ENCODE measurements around the gene SBK1.

GRCh38 chr16:28289939-28290858 is 2.1 kb upstream of the SBK1 start:
- no peak for TF ChIP-seq EZH2 (IDR thresholded peaks at IDR 0.05)
- TF ChIP-seq REST (IDR thresholded peaks at IDR 0.05; ENCODE audit: low read depth) = no peak
- TF ChIP-seq SIN3A (IDR thresholded peaks at IDR 0.05; ENCODE audit: low read depth) = no peak
- no peak for TF ChIP-seq TCF7L2 (IDR thresholded peaks at IDR 0.05; ENCODE audit: borderline replicate concordance, extremely low read depth, insufficient read depth, insufficient read length)
- no peak for TF ChIP-seq POLR2A (IDR thresholded peaks at IDR 0.05; ENCODE audit: borderline replicate concordance, extremely low read depth, insufficient read depth, insufficient read length)
- no peak for TF ChIP-seq YY1 (IDR thresholded peaks at IDR 0.05; ENCODE audit: extremely low read depth, insufficient replicate concordance, low read depth, low read length)
- no peak for TF ChIP-seq CTCF (IDR thresholded peaks at IDR 0.05 in 2 of 3, conservative IDR thresholded peaks at IDR 0.05 in 1 of 3; ENCODE audit: borderline replicate concordance in 1 of 3, insufficient read depth in 1 of 3, low read depth in 2 of 3, low read length in 2 of 3)
- no peak for TF ChIP-seq POLR2AphosphoS5 (IDR thresholded peaks at IDR 0.05; ENCODE audit: low read depth, low read length)
- TF ChIP-seq ELF1 (IDR thresholded peaks at IDR 0.05; ENCODE audit: borderline replicate concordance, low read depth) = no peak
- TF ChIP-seq EZH2phosphoT487 (IDR thresholded peaks at IDR 0.05; ENCODE audit: borderline replicate concordance) = no peak
- no peak for TF ChIP-seq ZNF274 (IDR thresholded peaks at IDR 0.05; ENCODE audit: low read depth, low read length)
- TF ChIP-seq SRF (IDR thresholded peaks at IDR 0.05; ENCODE audit: low read depth) = no peak
- TF ChIP-seq MAX (IDR thresholded peaks at IDR 0.05) = no peak
- no peak for TF ChIP-seq CEBPB (IDR thresholded peaks at IDR 0.05; ENCODE audit: low read depth)

Measured in HCT116 (cell line).